Naive thymus-derived CD4-positive, alpha-beta T cell (primary cell): Measurements from ENCODE around the gene HIVEP3. TPM values are rescaled to one million over a fixed set of nuclear protein-coding genes. Genes with fewer than 3 reads are reported as not detected.

Source experiments
- ATAC-seq: fragments of 150-1000 bp; cut with Tn5 transposase; 2 replicates; pipeline ENCODE4 v1.10.0; 2021; ENCODE audit warnings: mild to moderate bottlenecking, moderate library complexity
- CTCF ChIA-PET: fragments of 350-600 bp; sonication (Branson Sonifier 250); formaldehyde crosslinking; loops from one replicate; lab custom pipeline; 2021; ENCODE audit warnings: antibody characterized with exemption; lab: Charles Lee
- POLR2A ChIA-PET: fragments of 350-600 bp; sonication (Branson Sonifier 250); formaldehyde crosslinking; loops from one replicate; lab custom pipeline; 2021; ENCODE audit warnings: antibody characterized with exemption, inconsistent platforms; lab: Charles Lee
- DNase-seq, 9 donors: peaks; one replicate each; pipeline versions ENCODE4 v3.0.0 to v3.0.0-alpha.2; 2020 to 2022; ENCODE audit warnings: mixed read lengths in 1 of 9
- H3K27ac ChIP-seq: one replicate; pipeline ENCODE4 v1.7.0; 2013; ENCODE audit warnings: mild to moderate bottlenecking, low read depth, low read length, moderate library complexity
- H3K27me3 ChIP-seq, 2 donors: one replicate each; pipeline ENCODE4 v1.7.0; 2013; ENCODE audit warnings: low read length in 2 of 2, mild to moderate bottlenecking in 2 of 2, moderate library complexity in 2 of 2; ENCODE audit not compliant: control insufficient read depth in 2 of 2, insufficient read depth in 2 of 2
- H3K36me3 ChIP-seq, 3 experiments: 1 replicate in 2 of 3; 2 replicates in 1 of 3; pipeline ENCODE4 v1.7.0; 2013; ENCODE audit warnings: low read length in 3 of 3, mild to moderate bottlenecking in 3 of 3, moderate library complexity in 1 of 3; ENCODE audit not compliant: insufficient read depth in 3 of 3, control insufficient read depth in 2 of 3
- H3K4me1 ChIP-seq, 2 donors: one replicate each; pipeline ENCODE4 v1.7.0; 2013; ENCODE audit warnings: low read length in 2 of 2, mild to moderate bottlenecking in 2 of 2, moderate library complexity in 1 of 2; ENCODE audit not compliant: control insufficient read depth in 2 of 2, insufficient read depth in 2 of 2
- H3K4me3 ChIP-seq: 2 replicates; pipeline ENCODE4 v1.7.0; 2013; ENCODE audit warnings: mild to moderate bottlenecking, low read length
- H3K9me3 ChIP-seq, 3 experiments: 1 replicate in 2 of 3; 2 replicates in 1 of 3; pipeline ENCODE4 v1.7.0; 2013; ENCODE audit warnings: low read length in 3 of 3; ENCODE audit not compliant: control insufficient read depth in 2 of 3
- H3K27ac Mint-ChIP-seq, 9 donors: one replicate each; pipeline ENCODE4 v1.8.0; 2020 to 2022; ENCODE audit warnings: mixed read lengths in 9 of 9, mild to moderate bottlenecking in 8 of 9, moderate library complexity in 5 of 9, inconsistent platforms in 2 of 9
- H3K27me3 Mint-ChIP-seq, 5 donors: one replicate each; pipeline ENCODE4 v1.8.0; 2021 to 2022; ENCODE audit warnings: mixed read lengths in 5 of 5, mild to moderate bottlenecking in 1 of 5
- H3K36me3 Mint-ChIP-seq, 5 donors: one replicate each; pipeline ENCODE4 v1.8.0; 2020 to 2022; ENCODE audit warnings: mixed read lengths in 5 of 5, mild to moderate bottlenecking in 3 of 5, inconsistent platforms in 1 of 5
- H3K4me1 Mint-ChIP-seq, 7 donors: one replicate each; pipeline ENCODE4 v1.8.0; 2020 to 2022; ENCODE audit warnings: mixed read lengths in 7 of 7, mild to moderate bottlenecking in 3 of 7, inconsistent platforms in 1 of 7
- H3K4me3 Mint-ChIP-seq, 10 donors: one replicate each; pipeline ENCODE4 v1.8.0; 2020 to 2022; ENCODE audit warnings: mild to moderate bottlenecking in 10 of 10, mixed read lengths in 10 of 10, moderate library complexity in 6 of 10, inconsistent platforms in 2 of 10
- H3K9me3 Mint-ChIP-seq, 11 donors: one replicate each; pipeline ENCODE4 v1.8.0; 2020 to 2022; ENCODE audit warnings: mixed read lengths in 11 of 11, mild to moderate bottlenecking in 4 of 11, inconsistent platforms in 1 of 11, moderate library complexity in 1 of 11
- intact Hi-C, 2 donors: fragments of 100-400 bp; cut with micrococcal nuclease; formaldehyde crosslinking; loops; one replicate each; pipeline ENCODE4 v1.15.1; 2023
- polyA plus RNA-seq, 2 donors: library from polyadenylated mRNA; unstranded; fragments of 300-500 nt; fragmentation: Illumina TruSeq; gene quantifications; one replicate each; pipeline ENCODE4 v1.2.3, GENCODE V29; 2021
- total RNA-seq, 6 experiments: library from RNA in 5 of 6; stranded (reverse) in 5 of 6; gene quantifications; 1 replicate in 5 of 6; 2 replicates in 1 of 6; pipeline ENCODE4 v1.2.3 and lab custom pipeline; 2021 to 2026

HIVEP3 gene
- total and polyA plus RNA-seq, 7 experiments from 2014 or later, result 4.3 to 19.1 (median 7.0) TPM

DNA sequence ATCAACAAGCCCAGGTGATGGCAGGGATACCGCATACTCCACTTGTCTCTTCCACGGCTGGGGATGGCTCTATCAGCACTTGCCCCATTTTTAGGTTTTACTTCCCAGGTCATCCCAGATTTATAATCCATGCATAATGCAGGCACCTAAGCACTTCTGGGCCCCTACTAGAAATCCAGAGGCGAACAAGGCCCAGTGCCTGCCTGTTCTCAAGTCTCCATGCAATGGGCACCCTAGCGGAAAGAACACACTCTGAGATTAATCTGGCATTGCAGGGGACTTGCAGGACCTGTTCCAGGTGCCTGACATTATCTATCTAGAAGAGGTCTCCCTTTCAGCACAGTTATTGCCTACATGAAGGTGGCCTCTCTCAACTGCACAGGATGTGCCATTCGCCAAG is 39.8 kb downstream of the HIVEP3 start:
- no peak overlapping the region for H3K4me3 ChIP-seq
- no peak for ATAC-seq
- no peak overlapping the region for H3K27ac ChIP-seq
- ChIA-PET CTCF (no interaction called here), POLR2A (no interaction called here)
- H3K36me3 ChIP-seq, result no peaks in the 10 kb centered on the region
- Mint-ChIP-seq H3K4me3 (no peak overlapping the region), H3K27ac (no peak overlapping the region), H3K4me1 (peaks cover 5 to 51% (median 26%) of the 10 kb centered on the region in 7 donors), H3K9me3 (no peaks in the 10 kb centered on the region), H3K36me3 (peaks cover 0 to 1% (median 0%) of the 10 kb centered on the region in 5 donors), H3K27me3 (no peaks in the 10 kb centered on the region)
- intact Hi-C loops, result no loop called here
- no peaks in the 10 kb centered on the region for H3K27me3 ChIP-seq
- H3K4me1 ChIP-seq, result peaks cover 0 to 7% of the 10 kb centered on the region in 2 donors
- no peak for DNase-seq
- no peaks in the 10 kb centered on the region for H3K9me3 ChIP-seq

DNA sequence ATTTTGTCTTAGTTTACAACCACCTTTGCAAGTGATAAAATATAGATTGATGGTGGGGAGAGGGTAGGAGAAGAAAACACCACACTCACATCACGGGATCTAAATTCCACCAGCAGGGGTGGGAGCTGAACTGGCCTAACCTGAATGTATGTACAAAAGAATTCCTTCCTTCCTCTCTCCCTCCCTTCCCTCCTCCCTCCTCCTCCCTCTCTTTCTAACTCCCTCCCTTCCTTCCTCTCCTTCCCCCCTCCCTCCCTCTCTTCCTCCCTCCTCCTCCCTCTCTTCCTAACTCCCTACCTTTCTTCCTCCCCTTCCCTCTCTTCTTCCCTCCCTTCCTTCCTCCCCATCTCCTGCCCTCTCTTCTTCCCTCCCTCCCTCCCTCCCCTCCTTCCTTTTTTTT is 40.2 kb downstream of the HIVEP3 start:
- peaks cover 5 to 52% (median 26%) of the 10 kb centered on the region in 7 donors for H3K4me1 Mint-ChIP-seq
- H3K27me3 Mint-ChIP-seq, result no peaks in the 10 kb centered on the region
- no peaks in the 10 kb centered on the region for H3K27me3 ChIP-seq
- peaks cover 0 to 7% of the 10 kb centered on the region in 2 donors for H3K4me1 ChIP-seq
- no peak for DNase-seq
- H3K36me3 ChIP-seq, result no peaks in the 10 kb centered on the region
- H3K9me3 Mint-ChIP-seq, result no peaks in the 10 kb centered on the region
- H3K27ac Mint-ChIP-seq, result no peak overlapping the region
- CTCF ChIA-PET, result no interaction called here
- intact Hi-C loops, result no loop called here
- ATAC-seq, result no peak
- H3K4me3 ChIP-seq, result no peak overlapping the region
- peaks cover 0 to 1% (median 0%) of the 10 kb centered on the region in 5 donors for H3K36me3 Mint-ChIP-seq
- H3K4me3 Mint-ChIP-seq, result no peak overlapping the region
- H3K9me3 ChIP-seq, result no peaks in the 10 kb centered on the region
- POLR2A ChIA-PET, result no interaction called here
- H3K27ac ChIP-seq, result no peak overlapping the region

DNA sequence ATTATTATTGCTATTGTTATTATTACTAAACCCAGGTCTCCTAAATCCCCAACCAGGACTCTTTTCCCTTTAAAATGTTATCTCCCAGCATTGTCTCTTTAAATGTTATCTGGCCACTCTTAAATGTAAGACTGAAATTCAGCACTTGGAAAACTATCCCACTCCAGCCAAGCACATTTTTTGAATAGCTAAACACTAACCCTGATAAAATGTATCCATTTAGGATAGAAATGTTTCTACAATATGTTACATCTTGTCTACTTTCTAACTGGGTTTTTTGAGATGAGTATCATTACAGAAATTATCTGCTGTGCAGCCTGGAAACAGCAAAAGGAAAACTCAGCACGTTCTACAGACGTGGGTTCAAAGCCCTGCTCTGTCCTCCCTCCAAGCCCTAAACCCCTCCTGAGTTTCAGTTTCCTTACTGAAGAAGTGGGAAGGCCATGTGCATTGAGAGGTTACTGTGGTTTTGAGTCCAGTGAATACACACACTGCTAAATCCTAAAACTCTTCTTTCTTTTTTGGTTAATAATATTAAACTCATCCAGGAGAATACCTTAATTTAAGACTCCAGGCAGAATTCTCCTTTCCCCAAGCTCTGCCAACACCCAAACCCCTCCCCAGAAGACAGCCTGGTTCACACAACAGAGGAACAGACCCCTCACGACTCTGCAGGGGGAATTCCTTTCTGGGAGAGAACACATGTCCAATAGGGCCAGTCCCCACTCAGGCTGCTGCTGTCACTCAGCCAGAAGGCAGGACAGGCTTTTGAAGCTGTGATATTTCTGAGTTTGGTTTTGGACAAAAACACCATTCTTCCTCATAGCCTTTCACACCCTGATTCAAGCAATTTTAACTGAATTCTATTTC is 41.9 kb downstream of the HIVEP3 start:
- CTCF ChIA-PET, result no interaction called here
- no peaks in the 10 kb centered on the region for H3K27me3 Mint-ChIP-seq
- DNase-seq (no peak), ATAC-seq (no peak)
- peaks cover 0 to under 1% of the 10 kb centered on the region in 2 donors for H3K4me1 ChIP-seq
- H3K9me3 ChIP-seq, result no peaks in the 10 kb centered on the region
- H3K27ac ChIP-seq, result no peak overlapping the region
- peak overlapping the region in 2 of 9 donors; percentile 24 to 51 for H3K27ac Mint-ChIP-seq
- H3K4me3 ChIP-seq, result no peak overlapping the region
- POLR2A ChIA-PET, result no interaction called here
- no peak overlapping the region for H3K4me3 Mint-ChIP-seq
- H3K4me1 Mint-ChIP-seq, result peaks cover 0 to 41% (median 21%) of the 10 kb centered on the region in 7 donors
- intact Hi-C loops, result no loop called here
- H3K9me3 Mint-ChIP-seq, result no peaks in the 10 kb centered on the region
- no peaks in the 10 kb centered on the region for H3K36me3 ChIP-seq
- H3K27me3 ChIP-seq, result no peaks in the 10 kb centered on the region
- H3K36me3 Mint-ChIP-seq, result peaks cover 0 to 1% (median 0%) of the 10 kb centered on the region in 5 donors

DNA sequence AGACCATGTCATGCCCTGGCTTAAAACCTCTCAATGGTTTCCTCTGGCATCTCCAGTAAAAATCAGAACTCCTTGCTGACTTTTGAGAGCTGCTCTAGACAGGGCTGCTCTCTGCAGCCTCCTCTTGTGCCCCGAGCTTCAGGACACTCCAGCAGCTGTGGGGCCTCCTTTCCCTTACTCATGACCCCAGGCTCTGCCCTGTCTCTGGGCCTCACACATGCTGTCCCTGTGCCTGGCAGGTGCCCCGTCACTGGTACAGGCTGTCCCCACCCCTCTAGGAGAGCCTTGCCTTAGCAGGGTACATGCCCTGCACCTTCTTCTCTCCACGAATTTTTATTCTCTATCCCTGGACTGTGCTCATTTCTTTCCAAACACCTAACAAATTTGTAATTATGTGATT is 43.2 kb downstream of the HIVEP3 start:
- CTCF ChIA-PET, result no interaction called here
- H3K27ac Mint-ChIP-seq, result peak overlapping the region in 2 of 9 donors; percentile 8 to 59

DNA sequence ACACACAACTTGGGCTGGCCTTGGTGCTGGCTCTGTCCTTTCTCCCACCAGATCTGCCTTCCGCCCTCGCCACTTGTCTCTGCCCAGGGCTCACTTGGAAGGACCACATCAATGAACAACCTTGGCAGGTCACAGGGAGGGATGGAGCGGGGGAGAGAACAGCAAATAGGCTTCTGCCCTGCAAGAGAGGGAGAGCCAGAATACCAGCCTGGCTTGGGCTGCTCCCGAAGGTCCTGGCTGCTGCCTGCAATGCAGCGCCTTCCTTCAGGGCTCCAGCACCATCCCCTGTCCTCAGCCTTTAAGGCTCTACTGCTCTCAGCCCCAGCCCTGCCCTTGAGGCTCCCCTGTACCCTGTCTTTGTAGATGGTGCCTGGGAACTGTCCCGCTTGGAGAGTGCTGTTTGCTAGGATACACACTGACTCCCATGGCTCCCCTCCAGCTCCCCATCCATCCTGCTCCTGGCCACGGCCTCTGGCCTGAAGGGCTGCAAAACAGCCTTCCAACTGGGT is 43.8 kb downstream of the HIVEP3 start:
- CTCF ChIA-PET, result no interaction called here
- Histone ChIP-seq H3K4me3 (no peak overlapping the region), H3K27ac (no peak overlapping the region), H3K27me3 (no peaks in the 10 kb centered on the region), H3K36me3 (no peaks in the 10 kb centered on the region), H3K4me1 (no peaks in the 10 kb centered on the region), H3K9me3 (no peaks in the 10 kb centered on the region)
- DNase-seq (no peak), ATAC-seq (no peak)
- POLR2A ChIA-PET, result no interaction called here
- no peaks in the 10 kb centered on the region for H3K27me3 Mint-ChIP-seq
- H3K9me3 Mint-ChIP-seq, result no peaks in the 10 kb centered on the region
- peaks cover 0 to 37% (median 15%) of the 10 kb centered on the region in 7 donors for H3K4me1 Mint-ChIP-seq
- intact Hi-C loops, result no loop called here
- no peaks in the 10 kb centered on the region for H3K36me3 Mint-ChIP-seq
- peak overlapping the region in 1 of 10 donors; percentile 49 for H3K4me3 Mint-ChIP-seq
- H3K27ac Mint-ChIP-seq, result peak overlapping the region in 2 of 9 donors; percentile 8 to 59

More for the DNA sequence above, 43.2 kb downstream of the HIVEP3 start:
- H3K4me3 ChIP-seq, result no peak overlapping the region
- POLR2A ChIA-PET, result no interaction called here
- no peaks in the 10 kb centered on the region for H3K9me3 Mint-ChIP-seq
- H3K36me3 Mint-ChIP-seq, result peaks cover 0 to 1% (median 0%) of the 10 kb centered on the region in 5 donors
- H3K4me1 ChIP-seq, result no peaks in the 10 kb centered on the region
- no peaks in the 10 kb centered on the region for H3K36me3 ChIP-seq
- H3K9me3 ChIP-seq, result no peaks in the 10 kb centered on the region
- ATAC-seq (no peak), DNase-seq (no peak)
- H3K27me3 ChIP-seq, result no peaks in the 10 kb centered on the region
- H3K4me3 Mint-ChIP-seq, result peak overlapping the region in 1 of 10 donors; percentile 49
- no peaks in the 10 kb centered on the region for H3K27me3 Mint-ChIP-seq
- no peak overlapping the region for H3K27ac ChIP-seq
- intact Hi-C loops, result no loop called here
- H3K4me1 Mint-ChIP-seq, result peaks cover 0 to 36% (median 15%) of the 10 kb centered on the region in 7 donors

DNA sequence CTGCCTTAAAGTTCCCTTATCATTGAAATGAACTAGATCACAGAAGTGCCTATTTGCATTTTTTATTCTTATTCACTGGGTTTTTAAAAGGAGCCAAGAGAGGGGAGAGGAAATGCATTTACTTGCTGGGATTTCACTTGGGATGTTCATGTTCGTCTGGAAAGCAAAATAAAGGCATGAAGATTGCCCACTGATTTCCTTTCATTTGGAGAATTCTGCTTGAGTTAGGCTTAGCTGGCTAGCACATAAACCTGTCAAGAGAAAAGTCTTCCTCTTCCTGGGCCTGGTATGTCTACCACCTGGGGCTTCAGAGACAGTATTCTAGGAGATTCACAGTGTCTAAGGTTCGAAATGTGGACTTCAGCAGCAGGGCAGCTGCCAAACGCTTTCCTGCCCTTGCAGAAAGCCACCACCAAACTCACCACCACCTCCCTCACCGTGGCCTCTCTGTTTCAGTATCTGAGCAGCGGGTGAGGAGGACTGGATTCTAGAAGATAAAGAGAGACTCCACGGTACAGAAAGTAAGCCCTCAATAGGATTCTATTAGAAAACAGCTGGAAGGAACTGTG is 44.5 kb downstream of the HIVEP3 start:
- no peaks in the 10 kb centered on the region for H3K9me3 ChIP-seq
- H3K4me1 ChIP-seq, result no peaks in the 10 kb centered on the region
- Mint-ChIP-seq H3K4me3 (no peak overlapping the region), H3K4me1 (peaks cover 0 to 35% (median 15%) of the 10 kb centered on the region in 7 donors), H3K27ac (no peak overlapping the region), H3K9me3 (no peaks in the 10 kb centered on the region), H3K27me3 (no peaks in the 10 kb centered on the region), H3K36me3 (no peaks in the 10 kb centered on the region)
- no peak for DNase-seq
- no peak overlapping the region for H3K27ac ChIP-seq
- intact Hi-C loops, result no loop called here
- no peak for ATAC-seq
- ChIA-PET POLR2A (interaction anchor here (0.9 kb wide), 1 partner anchor 77 kb away, joined by 3 read pairs; no protein-coding TSS in a partner anchor), CTCF (no interaction called here)
- no peaks in the 10 kb centered on the region for H3K27me3 ChIP-seq
- H3K4me3 ChIP-seq, result no peak overlapping the region
- no peaks in the 10 kb centered on the region for H3K36me3 ChIP-seq
